Neuronal stem cell (in vitro differentiated cells): ENCODE measurements around the gene OR52E5. TPM values are rescaled to one million over a fixed set of nuclear protein-coding genes. Genes with fewer than 3 reads are reported as not detected.

Experiments
- DNase-seq: peaks from one replicate; pipeline ENCODE4 v3.0.0-alpha.2; 2013; ENCODE audit warnings: low spot score
- H2AFZ ChIP-seq: one replicate; pipeline ENCODE4 v1.6.1; 2013; ENCODE audit warnings: mild to moderate bottlenecking, low read length, inconsistent platforms
- H2AK5ac ChIP-seq: 2 replicates; pipeline ENCODE4 v1.6.1; 2013; ENCODE audit warnings: low read depth, mild to moderate bottlenecking, inconsistent platforms, low read length, moderate library complexity, mixed read lengths
- H2BK120ac ChIP-seq: 2 replicates; pipeline ENCODE4 v1.6.1; 2013; ENCODE audit warnings: low read depth, mild to moderate bottlenecking, inconsistent platforms, low read length, moderate library complexity, mixed read lengths
- H2BK12ac ChIP-seq: one replicate; pipeline ENCODE4 v1.6.1; 2013; ENCODE audit warnings: low read length, inconsistent platforms
- H2BK15ac ChIP-seq: 2 replicates; pipeline ENCODE4 v1.6.1; 2013; ENCODE audit warnings: mild to moderate bottlenecking, low read length, inconsistent platforms, mixed read lengths
- H2BK5ac ChIP-seq: one replicate; pipeline ENCODE4 v1.6.1; 2013; ENCODE audit warnings: inconsistent platforms, mild to moderate bottlenecking, low read length, moderate library complexity
- H3K14ac ChIP-seq: one replicate; pipeline ENCODE4 v1.6.1; 2013; ENCODE audit warnings: low read length, inconsistent platforms
- H3K18ac ChIP-seq: 2 replicates; pipeline ENCODE4 v1.6.1; 2013; ENCODE audit warnings: low read length, inconsistent platforms
- H3K23ac ChIP-seq: 2 replicates; pipeline ENCODE4 v1.6.1; 2013; ENCODE audit warnings: low read depth, mild to moderate bottlenecking, mixed read lengths, low read length, inconsistent platforms; ENCODE audit not compliant: poor library complexity
- H3K27ac ChIP-seq: replicated peaks from 3 replicates; pipeline ENCODE4 v1.5.1; 2013; ENCODE audit warnings: low read length, inconsistent platforms
- H3K27me3 ChIP-seq, 3 experiments: 2 replicates each; pipeline ENCODE4 v1.6.1; 2013; ENCODE audit warnings: low read length in 3 of 3, mild to moderate bottlenecking in 2 of 3, inconsistent platforms in 1 of 3, low read depth in 1 of 3, mixed read lengths in 1 of 3, moderate library complexity in 1 of 3; ENCODE audit not compliant: control insufficient read depth in 3 of 3, insufficient read depth in 3 of 3
- H3K36me3 ChIP-seq, 2 donors: replicated peaks in 1 of 2; 2 replicates each; pipeline ENCODE4 v1.6.1; 2013; ENCODE audit warnings: low read length in 2 of 2; ENCODE audit not compliant: control insufficient read depth in 2 of 2, insufficient read depth in 2 of 2
- H3K4ac ChIP-seq: 2 replicates; pipeline ENCODE4 v1.6.1; 2013; ENCODE audit warnings: inconsistent platforms, mild to moderate bottlenecking, low read length, moderate library complexity
- H3K4me1 ChIP-seq, 2 donors: 1 replicate in 1 of 2; 2 replicates in 1 of 2; pipeline ENCODE4 v1.6.1; 2013; ENCODE audit warnings: low read length in 2 of 2, low read depth in 1 of 2; ENCODE audit not compliant: control insufficient read depth in 2 of 2, insufficient read depth in 1 of 2
- H3K4me2 ChIP-seq: one replicate; pipeline ENCODE4 v1.6.1; 2013; ENCODE audit warnings: mild to moderate bottlenecking, low read length, inconsistent platforms; ENCODE audit not compliant: insufficient read depth, poor library complexity, severe bottlenecking
- H3K4me3 ChIP-seq, 2 donors: 2 replicates each; pipeline ENCODE4 v1.5.1; 2013; ENCODE audit warnings: low read length in 2 of 2, mild to moderate bottlenecking in 2 of 2, inconsistent platforms in 1 of 2, moderate library complexity in 1 of 2
- H3K79me1 ChIP-seq: one replicate; pipeline ENCODE4 v1.6.1; 2013; ENCODE audit warnings: low read depth, mild to moderate bottlenecking, inconsistent platforms, low read length, moderate library complexity
- H3K9ac ChIP-seq: one replicate; pipeline ENCODE4 v1.6.1; 2013; ENCODE audit warnings: mild to moderate bottlenecking, low read depth, low read length, inconsistent platforms; ENCODE audit not compliant: poor library complexity
- H3K9me3 ChIP-seq, 2 donors: replicated peaks in 1 of 2; 2 replicates each; pipeline versions ENCODE3 to v1.6.1; 2013; ENCODE audit warnings: low read length in 2 of 2, mild to moderate bottlenecking in 2 of 2, inconsistent platforms in 1 of 2, low read depth in 1 of 2, mixed read lengths in 1 of 2, moderate library complexity in 1 of 2; ENCODE audit not compliant: control insufficient read depth in 2 of 2, insufficient read depth in 1 of 2
- H4K8ac ChIP-seq: one replicate; pipeline ENCODE4 v1.6.1; 2013; ENCODE audit warnings: low read depth, mild to moderate bottlenecking, inconsistent platforms, low read length, moderate library complexity
- H4K91ac ChIP-seq: one replicate; pipeline ENCODE4 v1.6.1; 2013; ENCODE audit warnings: low read length, low read depth, mild to moderate bottlenecking, inconsistent platforms; ENCODE audit not compliant: poor library complexity
- WGBS, 2 donors: extraction: QIAGEN DNeasy Blood & Tissue Kit; methylation state at CpG; one replicate each; pipeline ENCODE4 v1.1.7; 2013; ENCODE audit warnings: missing lambda C conversion rate in 2 of 2, mixed read lengths in 1 of 2; ENCODE audit not compliant: insufficient read length in 2 of 2, insufficient replicate concordance in 1 of 2; ENCODE audit errors: extremely low coverage in 2 of 2; 5-methylcytosine and 5-hydroxymethylcytosine counted together
- polyA plus RNA-seq, 2 experiments: library from polyadenylated mRNA; stranded (reverse); fragments of 200-250 nt; gene quantifications; one replicate each; pipeline ENCODE4 v1.2.3, GENCODE V29; 2013

Gene OR52E5
- not detected for polyA plus RNA-seq (2013, experiment 1 of 2)
- polyA plus RNA-seq (2013, experiment 2 of 2): not detected

DNA sequence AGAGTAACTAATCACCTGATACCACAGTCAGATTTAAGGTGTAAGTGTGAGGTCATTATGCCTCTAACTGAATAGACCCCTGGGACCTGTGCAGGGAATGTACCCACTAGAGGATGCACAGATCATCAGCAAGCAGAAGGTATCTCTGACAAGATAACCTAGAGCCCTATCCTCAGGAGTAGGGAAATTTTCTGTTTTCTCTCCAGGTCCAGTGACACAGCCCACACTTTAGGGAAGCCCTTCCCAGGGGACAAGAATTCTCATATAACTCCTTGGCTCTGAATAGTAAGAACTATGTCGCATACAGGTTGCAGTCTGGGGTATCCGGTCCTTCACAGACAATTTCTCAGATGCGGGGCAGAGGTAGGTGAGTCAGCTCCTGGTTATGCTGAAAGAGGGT is at the start of gene OR52E5:
Gene OR52E5 (plus strand): TSS at position 301 of the 400 bp plus-strand sequence. CDS start 7,569 bp downstream, outside the sequence.
- Histone ChIP-seq H2BK5ac (no peak within 1 kb of the TSS), H2BK120ac (no peak within 1 kb of the TSS), H2BK15ac (no peak within 1 kb of the TSS), H2BK12ac (no peak within 1 kb of the TSS), H3K4me2 (no peak within 1 kb of the TSS), H2AFZ (no peak within 1 kb of the TSS), H4K8ac (no peak within 1 kb of the TSS), H3K27me3 (no peaks in the 10 kb centered on the region), H3K4me3 (no peak within 1 kb of the TSS), H3K14ac (no peak within 1 kb of the TSS), H3K4me1 (no peaks in the 10 kb centered on the region), H3K27ac (no peak within 1 kb of the TSS), H3K18ac (no peak within 1 kb of the TSS), H2AK5ac (no peak within 1 kb of the TSS), H3K36me3 (no peaks in the 10 kb centered on the region), H3K9me3 (no peaks in the 10 kb centered on the region), H3K23ac (no peak within 1 kb of the TSS), H4K91ac (no peak within 1 kb of the TSS), H3K4ac (no peak within 1 kb of the TSS), H3K79me1 (no peaks in the 10 kb centered on the region), H3K9ac (no peak within 1 kb of the TSS)
- no CpG with 5 or more reads among the region's 3 CpGs for WGBS, 2 donors
- no peak for DNase-seq

DNA sequence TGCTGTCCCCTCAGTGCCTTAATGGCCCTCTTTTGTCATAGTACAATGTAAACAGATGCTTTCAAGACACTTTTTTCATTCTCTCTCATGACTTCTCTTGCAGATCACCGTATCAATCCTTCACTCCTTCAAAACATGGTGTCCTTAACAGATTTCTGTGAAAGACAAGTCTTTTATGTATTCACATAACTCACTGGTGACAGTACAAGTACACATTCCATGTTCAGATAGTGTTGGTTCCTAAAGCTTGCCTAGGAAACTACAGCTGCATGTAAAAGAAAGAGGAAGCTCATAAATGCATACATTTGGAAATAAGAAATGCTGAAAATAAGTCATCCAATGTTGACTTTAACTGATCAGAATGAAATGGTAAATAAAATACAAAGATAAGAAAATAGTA is 46.3 kb upstream of the OR52E5 start:
- H3K23ac ChIP-seq: no peak overlapping the region
- H2BK120ac ChIP-seq: no peak overlapping the region
- H2AK5ac ChIP-seq: no peak overlapping the region
- H2AFZ ChIP-seq: no peak overlapping the region
- H3K4me1 ChIP-seq: no peaks in the 10 kb centered on the region
- no peak overlapping the region for H3K18ac ChIP-seq
- no peak overlapping the region for H3K14ac ChIP-seq
- no peak for DNase-seq
- no peak overlapping the region for H3K4me3 ChIP-seq
- no peaks in the 10 kb centered on the region for H3K79me1 ChIP-seq
- H2BK5ac ChIP-seq: no peak overlapping the region
- no peak overlapping the region for H2BK12ac ChIP-seq
- no peak overlapping the region for H4K91ac ChIP-seq
- no peak overlapping the region for H3K4ac ChIP-seq
- H3K36me3 ChIP-seq: no peaks in the 10 kb centered on the region
- WGBS, 2 donors: no CpG with 5 or more reads among the region's 1 CpG
- H3K27me3 ChIP-seq: no peaks in the 10 kb centered on the region
- no peak overlapping the region for H4K8ac ChIP-seq
- H3K27ac ChIP-seq: no peak overlapping the region
- H3K4me2 ChIP-seq: no peak overlapping the region
- H3K9me3 ChIP-seq: no peaks in the 10 kb centered on the region
- no peak overlapping the region for H2BK15ac ChIP-seq
- H3K9ac ChIP-seq: no peak overlapping the region

- Histone ChIP-seq H3K79me1 (no peaks in the 10 kb centered on the region), H4K91ac (no peak overlapping the region), H2BK120ac (no peak overlapping the region), H3K18ac (no peak overlapping the region), H2BK12ac (no peak overlapping the region), H3K4me2 (no peak overlapping the region), H3K23ac (no peak overlapping the region), H3K4ac (no peak overlapping the region), H3K27me3 (no peaks in the 10 kb centered on the region), H3K4me1 (no peaks in the 10 kb centered on the region), H3K9me3 (no peaks in the 10 kb centered on the region), H3K27ac (no peak overlapping the region), H3K36me3 (no peaks in the 10 kb centered on the region), H2BK5ac (no peak overlapping the region), H2AFZ (no peak overlapping the region), H3K9ac (no peak overlapping the region), H4K8ac (no peak overlapping the region), H3K4me3 (no peak overlapping the region), H2AK5ac (no peak overlapping the region), H2BK15ac (no peak overlapping the region), H3K14ac (no peak overlapping the region)
- no peak for DNase-seq
Measured at GRCh38 chr11:5847711-5848110, 45.3 kb upstream of the OR52E5 start.

DNA sequence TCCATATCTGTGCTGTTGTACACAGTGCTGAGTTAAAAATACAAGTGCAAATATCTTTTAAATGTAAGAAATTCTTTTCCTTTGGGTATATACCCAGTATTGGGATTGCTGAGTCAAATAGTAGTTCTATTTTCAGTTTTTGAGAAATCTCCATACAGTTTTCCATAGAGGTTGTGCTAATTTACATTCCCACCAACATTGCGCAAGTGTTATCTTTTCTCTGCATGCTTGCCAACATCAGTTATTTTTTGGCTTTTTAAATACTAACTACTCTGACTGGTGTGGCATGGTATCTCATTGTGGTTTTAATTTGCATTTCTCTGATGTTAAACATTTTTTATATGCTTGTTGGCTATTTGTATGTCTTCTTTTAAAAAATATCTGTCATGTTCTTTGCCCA is 42.0 kb upstream of the OR52E5 start:
- H3K4me3 ChIP-seq: no peak overlapping the region
- no peak overlapping the region for H4K8ac ChIP-seq
- no peak for DNase-seq
- H3K27ac ChIP-seq: no peak overlapping the region
- no peak overlapping the region for H3K4me2 ChIP-seq
- no peak overlapping the region for H3K18ac ChIP-seq
- no peaks in the 10 kb centered on the region for H3K4me1 ChIP-seq
- H2AK5ac ChIP-seq: no peak overlapping the region
- H3K4ac ChIP-seq: no peak overlapping the region
- H3K9ac ChIP-seq: no peak overlapping the region
- no peak overlapping the region for H2AFZ ChIP-seq
- H3K27me3 ChIP-seq: no peaks in the 10 kb centered on the region
- no peaks in the 10 kb centered on the region for H3K9me3 ChIP-seq
- H2BK15ac ChIP-seq: no peak overlapping the region
- H4K91ac ChIP-seq: no peak overlapping the region
- H2BK5ac ChIP-seq: no peak overlapping the region
- no peak overlapping the region for H2BK12ac ChIP-seq
- no peak overlapping the region for H2BK120ac ChIP-seq
- H3K36me3 ChIP-seq: no peaks in the 10 kb centered on the region
- H3K79me1 ChIP-seq: no peaks in the 10 kb centered on the region
- H3K14ac ChIP-seq: no peak overlapping the region
- H3K23ac ChIP-seq: no peak overlapping the region
- no CpG with 5 or more reads among the region's 1 CpG for WGBS, 2 donors
